Glutamatergic neuron (in vitro differentiated cells): ENCODE data around the gene PHOSPHO1. TPM values are rescaled to one million over a fixed set of nuclear protein-coding genes. Genes with fewer than 3 reads are reported as not detected.
A peak's percentile ranks its signal among the peaks of the same experiment; 100 is the strongest.

Experiments used
- DNase-seq: peaks from one replicate; pipeline ENCODE4 v3.0.0; 2022
- H3K27ac Mint-ChIP-seq: one replicate; pipeline ENCODE4 v1.8.0; 2020; ENCODE audit warnings: mild to moderate bottlenecking, mixed read lengths, inconsistent platforms; ENCODE audit not compliant: unreplicated experiment
- H3K27me3 Mint-ChIP-seq: one replicate; pipeline ENCODE4 v1.8.0; 2020; ENCODE audit warnings: mild to moderate bottlenecking, moderate library complexity, mixed read lengths, inconsistent platforms; ENCODE audit not compliant: unreplicated experiment
- H3K36me3 Mint-ChIP-seq: one replicate; pipeline ENCODE4 v1.8.0; 2020; ENCODE audit warnings: mild to moderate bottlenecking, mixed read lengths, inconsistent platforms; ENCODE audit not compliant: unreplicated experiment
- H3K4me1 Mint-ChIP-seq: one replicate; pipeline ENCODE4 v1.8.0; 2020; ENCODE audit warnings: mild to moderate bottlenecking, low read depth, mixed read lengths, inconsistent platforms; ENCODE audit not compliant: unreplicated experiment
- H3K4me3 Mint-ChIP-seq: one replicate; pipeline ENCODE4 v1.8.0; 2020; ENCODE audit warnings: mild to moderate bottlenecking, mixed read lengths, inconsistent platforms; ENCODE audit not compliant: unreplicated experiment
- H3K9me3 Mint-ChIP-seq: one replicate; pipeline ENCODE4 v1.8.0; 2020; ENCODE audit warnings: mild to moderate bottlenecking, moderate library complexity, mixed read lengths, inconsistent platforms; ENCODE audit not compliant: unreplicated experiment
- CTCF ChIP-seq: fragments of 200-600 bp; sonication (generic); IDR thresholded peaks from one replicate; pipeline ENCODE4 v1.5.0; 2021; ENCODE audit not compliant: partially characterized antibody, unreplicated experiment
- total RNA-seq: library from RNA; stranded (reverse); fragmentation: NEBNext Ultra II Directional; extraction: Animal tissue kit (Norgen Biotek cat#: 25700); gene quantifications from one replicate; pipeline ENCODE4 v1.2.1, GENCODE V29; 2021; ENCODE audit not compliant: unreplicated experiment

PHOSPHO1 gene
- total RNA-seq, 1 donor from 2014 or later = 0.22 TPM

DNA sequence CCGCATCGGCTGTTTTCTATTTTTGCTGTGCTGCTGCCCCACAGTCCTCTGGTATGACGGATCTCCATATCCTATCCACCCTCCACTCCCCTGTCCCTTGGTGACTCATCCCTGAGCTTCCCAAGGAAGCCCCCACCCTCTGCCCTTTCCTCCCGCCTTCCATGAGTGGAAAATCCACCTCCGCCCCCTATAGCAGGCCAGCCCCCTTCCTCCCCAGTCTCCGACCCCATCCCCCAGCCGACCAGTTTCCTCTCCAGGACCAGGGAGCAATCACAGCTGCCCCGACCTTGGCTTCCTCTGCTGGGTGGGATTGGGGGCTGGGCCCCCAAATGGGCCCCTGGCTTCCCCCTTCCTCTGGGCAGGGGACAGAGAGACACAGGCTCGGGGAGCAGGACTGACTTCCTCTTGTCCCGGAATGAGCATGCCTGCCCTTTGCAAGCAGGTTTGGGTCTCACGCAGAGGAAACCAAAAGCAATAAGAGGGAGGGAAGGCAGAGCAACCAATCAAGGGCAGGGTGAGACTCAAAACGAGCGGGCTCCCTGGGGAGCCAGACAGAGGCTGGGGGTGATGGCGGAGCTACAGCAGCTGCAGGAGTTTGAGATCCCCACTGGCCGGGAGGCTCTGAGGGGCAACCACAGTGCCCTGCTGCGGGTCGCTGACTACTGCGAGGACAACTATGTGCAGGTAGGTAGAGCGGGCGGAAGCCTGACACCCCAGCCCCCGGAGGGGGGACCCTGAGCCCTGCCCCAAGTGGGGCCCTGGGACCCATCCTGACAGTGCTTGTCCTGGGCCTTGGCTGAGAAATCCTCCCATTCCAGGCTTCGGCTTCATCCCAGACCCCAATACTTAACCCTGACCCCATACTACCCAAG lies 20.2 kb downstream of the PHOSPHO1 start, which contains the start of the genes ABI3 and GNGT2:
Gene ABI3 (plus strand): TSS at position 550 of the 872 bp plus-strand sequence. CDS start 18 bp downstream, at position 568.
Gene GNGT2 (minus strand): TSS at position 417 of the 872 bp plus-strand sequence. CDS start 3,152 bp downstream, outside the sequence.
- TF ChIP-seq CTCF = no peak
- H3K27ac Mint-ChIP-seq = no peak within 1 kb of the TSS
- no peak within 1 kb of the TSS for H3K4me3 Mint-ChIP-seq
- H3K27me3 Mint-ChIP-seq = peaks cover 9% of the 10 kb centered on the region
- no peaks in the 10 kb centered on the region for H3K36me3 Mint-ChIP-seq
- H3K9me3 Mint-ChIP-seq = no peaks in the 10 kb centered on the region
- no peaks in the 10 kb centered on the region for H3K4me1 Mint-ChIP-seq
- DNase-seq = no peak

- Mint-ChIP-seq H3K9me3 (no peaks in the 10 kb centered on the region), H3K4me1 (no peaks in the 10 kb centered on the region), H3K27me3 (peaks cover 9% of the 10 kb centered on the region), H3K4me3 (peak overlapping the region; percentile 36), H3K36me3 (no peaks in the 10 kb centered on the region), H3K27ac (no peak overlapping the region)
- DNase-seq = no peak
- no peak for TF ChIP-seq CTCF
Measured at GRCh38 chr17:49209061-49209571, 21.5 kb downstream of the PHOSPHO1 start.

- Mint-ChIP-seq H3K27ac (no peak overlapping the region), H3K36me3 (no peaks in the 10 kb centered on the region), H3K27me3 (peaks cover 9% of the 10 kb centered on the region), H3K9me3 (peaks cover 1% of the 10 kb centered on the region), H3K4me3 (no peak overlapping the region), H3K4me1 (no peaks in the 10 kb centered on the region)
- no peak for DNase-seq
- TF ChIP-seq CTCF = no peak
Measured at GRCh38 chr17:49204516-49204915, 26.1 kb downstream of the PHOSPHO1 start.

- Mint-ChIP-seq H3K36me3 (no peaks in the 10 kb centered on the region), H3K9me3 (peaks cover 1% of the 10 kb centered on the region), H3K27me3 (peaks cover 7% of the 10 kb centered on the region)
Measured at GRCh38 chr17:49203796-49204195, 26.8 kb downstream of the PHOSPHO1 start.

More at GRCh38 chr17:49203796-49204195, 26.8 kb downstream of the PHOSPHO1 start:
- no peak overlapping the region for H3K27ac Mint-ChIP-seq
- DNase-seq = no peak
- no peaks in the 10 kb centered on the region for H3K4me1 Mint-ChIP-seq
- no peak for TF ChIP-seq CTCF
- no peak overlapping the region for H3K4me3 Mint-ChIP-seq
